Measurements from ENCODE around the gene MEGF10.

Gene MEGF10

GRCh38 chr5:127367946-127368465, 77.4 kb downstream of the MEGF10 start:
- H3K9me3 ChIP-seq (ENCODE audit: control insufficient read depth, low read length) = no peaks in the 10 kb centered on the region
- H4K8ac ChIP-seq (ENCODE audit: low read length) = no peak overlapping the region
- no peak for DNase-seq
- H3K4me1 ChIP-seq (ENCODE audit: control insufficient read depth, insufficient read depth, low read depth, low read length) = peaks cover 2% of the 10 kb centered on the region
- no peaks in the 10 kb centered on the region for H3K36me3 ChIP-seq (ENCODE audit: control insufficient read depth in 1 of 2, insufficient read depth in 2 of 2, low read depth in 1 of 2, low read length in 2 of 2)
- H3K4me3 ChIP-seq (ENCODE audit: insufficient read depth in 1 of 2, low read depth in 1 of 2, low read length in 2 of 2) = no peak overlapping the region
- no peak overlapping the region for H3K9ac ChIP-seq (ENCODE audit: low read length)
- no peaks in the 10 kb centered on the region for H3K79me1 ChIP-seq (replicated peaks; ENCODE audit: low read length, poor library complexity, severe bottlenecking)
- H2BK120ac ChIP-seq (ENCODE audit: low read depth, low read length) = no peak overlapping the region
- no peak overlapping the region for H2AFZ ChIP-seq (ENCODE audit: low read depth, low read length)
- H2BK5ac ChIP-seq (ENCODE audit: low read depth, low read length, poor library complexity, severe bottlenecking) = no peak overlapping the region
- H3K27me3 ChIP-seq (ENCODE audit: control insufficient read depth in 1 of 2, insufficient read depth in 1 of 2, low read length in 2 of 2) = peaks cover 0 to 6% of the 10 kb centered on the region in 2 experiments
- no peak overlapping the region for H3K23ac ChIP-seq (ENCODE audit: low read length in 2 of 2)
- H2BK12ac ChIP-seq (ENCODE audit: low read length in 2 of 2) = no peak overlapping the region
- H3K18ac ChIP-seq (ENCODE audit: low read depth in 1 of 2, low read length in 2 of 2) = no peak overlapping the region
- H3K14ac ChIP-seq (ENCODE audit: low read length in 2 of 2) = no peak overlapping the region
- H3K4ac ChIP-seq (ENCODE audit: low read depth in 1 of 2, low read length in 2 of 2) = no peak overlapping the region
- no CpG with 5 or more reads among the region's 1 CpG for WGBS
- no peak overlapping the region for H3K4me2 ChIP-seq (ENCODE audit: low read length, poor library complexity, severe bottlenecking)
- H3K27ac ChIP-seq (ENCODE audit: low read length, poor library complexity, severe bottlenecking) = no peak overlapping the region
- H2BK15ac ChIP-seq (ENCODE audit: low read depth, poor library complexity, severe bottlenecking) = no peak overlapping the region
- H2AK5ac ChIP-seq (ENCODE audit: low read length, severe bottlenecking) = no peak overlapping the region
- H4K91ac ChIP-seq (ENCODE audit: low read length) = no peak overlapping the region

GRCh38 chr5:127369796-127370195, 79.2 kb downstream of the MEGF10 start:
- H4K8ac ChIP-seq (ENCODE audit: low read length) = no peak overlapping the region
- no peak overlapping the region for H4K91ac ChIP-seq (ENCODE audit: low read length)
- peaks cover 0 to 6% of the 10 kb centered on the region in 2 experiments for H3K27me3 ChIP-seq (ENCODE audit: control insufficient read depth in 1 of 2, insufficient read depth in 1 of 2, low read length in 2 of 2)
- no peak overlapping the region for H3K9ac ChIP-seq (ENCODE audit: low read length)
- H2BK12ac ChIP-seq (ENCODE audit: low read length in 2 of 2) = no peak overlapping the region
- 80% methylated on average over 2 of the region's 4 CpGs for WGBS
- H3K4me1 ChIP-seq (ENCODE audit: control insufficient read depth, insufficient read depth, low read depth, low read length) = peaks cover 2% of the 10 kb centered on the region
- H2BK15ac ChIP-seq (ENCODE audit: low read depth, poor library complexity, severe bottlenecking) = no peak overlapping the region
- no peaks in the 10 kb centered on the region for H3K9me3 ChIP-seq (ENCODE audit: control insufficient read depth, low read length)
- DNase-seq = no peak
- H2AK5ac ChIP-seq (ENCODE audit: low read length, severe bottlenecking) = no peak overlapping the region
- no peak overlapping the region for H3K4me2 ChIP-seq (ENCODE audit: low read length, poor library complexity, severe bottlenecking)
- no peak overlapping the region for H3K14ac ChIP-seq (ENCODE audit: low read length in 2 of 2)
- no peak overlapping the region for H2AFZ ChIP-seq (ENCODE audit: low read depth, low read length)
- no peak overlapping the region for H3K4ac ChIP-seq (ENCODE audit: low read depth in 1 of 2, low read length in 2 of 2)
- no peak overlapping the region for H2BK120ac ChIP-seq (ENCODE audit: low read depth, low read length)
- no peak overlapping the region for H3K27ac ChIP-seq (ENCODE audit: low read length, poor library complexity, severe bottlenecking)
- no peak overlapping the region for H2BK5ac ChIP-seq (ENCODE audit: low read depth, low read length, poor library complexity, severe bottlenecking)
- H3K18ac ChIP-seq (ENCODE audit: low read depth in 1 of 2, low read length in 2 of 2) = no peak overlapping the region
- H3K4me3 ChIP-seq (ENCODE audit: insufficient read depth in 1 of 2, low read depth in 1 of 2, low read length in 2 of 2) = no peak overlapping the region
- no peaks in the 10 kb centered on the region for H3K79me1 ChIP-seq (replicated peaks; ENCODE audit: low read length, poor library complexity, severe bottlenecking)
- H3K23ac ChIP-seq (ENCODE audit: low read length in 2 of 2) = no peak overlapping the region
- no peaks in the 10 kb centered on the region for H3K36me3 ChIP-seq (ENCODE audit: control insufficient read depth in 1 of 2, insufficient read depth in 2 of 2, low read depth in 1 of 2, low read length in 2 of 2)

GRCh38 chr5:127370631-127371030, 80.0 kb downstream of the MEGF10 start:
- 96% methylated on average over 8 of the region's 8 CpGs for WGBS
- H3K23ac ChIP-seq (ENCODE audit: low read length in 2 of 2) = no peak overlapping the region

GRCh38 chr5:127373858-127374491, 83.4 kb downstream of the MEGF10 start:
- no peak overlapping the region for H2BK120ac ChIP-seq (ENCODE audit: low read depth, low read length)
- H2BK12ac ChIP-seq (ENCODE audit: low read length in 2 of 2) = no peak overlapping the region
- no peak overlapping the region for H2AFZ ChIP-seq (ENCODE audit: low read depth, low read length)
- H3K4me3 ChIP-seq (ENCODE audit: insufficient read depth in 1 of 2, low read depth in 1 of 2, low read length in 2 of 2) = no peak overlapping the region
- no peak overlapping the region for H2AK5ac ChIP-seq (ENCODE audit: low read length, severe bottlenecking)
- no peak overlapping the region for H3K4me2 ChIP-seq (ENCODE audit: low read length, poor library complexity, severe bottlenecking)
- H2BK15ac ChIP-seq (ENCODE audit: low read depth, poor library complexity, severe bottlenecking) = no peak overlapping the region
- no peak overlapping the region for H3K9ac ChIP-seq (ENCODE audit: low read length)
- no peaks in the 10 kb centered on the region for H3K36me3 ChIP-seq (ENCODE audit: control insufficient read depth in 1 of 2, insufficient read depth in 2 of 2, low read depth in 1 of 2, low read length in 2 of 2)
- peaks cover 2% of the 10 kb centered on the region for H3K4me1 ChIP-seq (ENCODE audit: control insufficient read depth, insufficient read depth, low read depth, low read length)
- no peak overlapping the region for H4K8ac ChIP-seq (ENCODE audit: low read length)
- DNase-seq = no peak
- 97% methylated on average over 3 of the region's 6 CpGs for WGBS
- H4K91ac ChIP-seq (ENCODE audit: low read length) = no peak overlapping the region
- no peak overlapping the region for H3K27ac ChIP-seq (ENCODE audit: low read length, poor library complexity, severe bottlenecking)
- H3K27me3 ChIP-seq (ENCODE audit: control insufficient read depth in 1 of 2, insufficient read depth in 1 of 2, low read length in 2 of 2) = peaks cover 0 to 20% of the 10 kb centered on the region in 2 experiments
- no peak overlapping the region for H3K14ac ChIP-seq (ENCODE audit: low read length in 2 of 2)
- H3K79me1 ChIP-seq (replicated peaks; ENCODE audit: low read length, poor library complexity, severe bottlenecking) = no peaks in the 10 kb centered on the region
- no peak overlapping the region for H3K18ac ChIP-seq (ENCODE audit: low read depth in 1 of 2, low read length in 2 of 2)
- no peaks in the 10 kb centered on the region for H3K9me3 ChIP-seq (ENCODE audit: control insufficient read depth, low read length)
- no peak overlapping the region for H2BK5ac ChIP-seq (ENCODE audit: low read depth, low read length, poor library complexity, severe bottlenecking)
- H3K23ac ChIP-seq (ENCODE audit: low read length in 2 of 2) = no peak overlapping the region
- no peak overlapping the region for H3K4ac ChIP-seq (ENCODE audit: low read depth in 1 of 2, low read length in 2 of 2)

More at GRCh38 chr5:127370631-127371030, 80.0 kb downstream of the MEGF10 start:
- H3K4me1 ChIP-seq (ENCODE audit: control insufficient read depth, insufficient read depth, low read depth, low read length) = peaks cover 2% of the 10 kb centered on the region
- no peak for DNase-seq
- H3K9me3 ChIP-seq (ENCODE audit: control insufficient read depth, low read length) = no peaks in the 10 kb centered on the region
- no peak overlapping the region for H2AK5ac ChIP-seq (ENCODE audit: low read length, severe bottlenecking)
- H3K14ac ChIP-seq (ENCODE audit: low read length in 2 of 2) = no peak overlapping the region
- no peak overlapping the region for H2BK12ac ChIP-seq (ENCODE audit: low read length in 2 of 2)
- no peak overlapping the region for H3K9ac ChIP-seq (ENCODE audit: low read length)
- H3K36me3 ChIP-seq (ENCODE audit: control insufficient read depth in 1 of 2, insufficient read depth in 2 of 2, low read depth in 1 of 2, low read length in 2 of 2) = no peaks in the 10 kb centered on the region
- no peak overlapping the region for H4K8ac ChIP-seq (ENCODE audit: low read length)
- no peak overlapping the region for H2BK15ac ChIP-seq (ENCODE audit: low read depth, poor library complexity, severe bottlenecking)
- H3K27ac ChIP-seq (ENCODE audit: low read length, poor library complexity, severe bottlenecking) = no peak overlapping the region
- peaks cover 0 to 10% of the 10 kb centered on the region in 2 experiments for H3K27me3 ChIP-seq (ENCODE audit: control insufficient read depth in 1 of 2, insufficient read depth in 1 of 2, low read length in 2 of 2)
- no peaks in the 10 kb centered on the region for H3K79me1 ChIP-seq (replicated peaks; ENCODE audit: low read length, poor library complexity, severe bottlenecking)
- H3K4me2 ChIP-seq (ENCODE audit: low read length, poor library complexity, severe bottlenecking) = no peak overlapping the region
- H2BK120ac ChIP-seq (ENCODE audit: low read depth, low read length) = no peak overlapping the region
- no peak overlapping the region for H2BK5ac ChIP-seq (ENCODE audit: low read depth, low read length, poor library complexity, severe bottlenecking)
- H3K4me3 ChIP-seq (ENCODE audit: insufficient read depth in 1 of 2, low read depth in 1 of 2, low read length in 2 of 2) = no peak overlapping the region
- no peak overlapping the region for H3K18ac ChIP-seq (ENCODE audit: low read depth in 1 of 2, low read length in 2 of 2)
- no peak overlapping the region for H3K4ac ChIP-seq (ENCODE audit: low read depth in 1 of 2, low read length in 2 of 2)
- H2AFZ ChIP-seq (ENCODE audit: low read depth, low read length) = no peak overlapping the region
- no peak overlapping the region for H4K91ac ChIP-seq (ENCODE audit: low read length)
